GM18526 (cell line): Measurements from ENCODE around the gene UVSSA.

Experiments
- POLR2A ChIP-seq: IDR thresholded peaks from 3 replicates; pipeline ENCODE4 v1.6.1; 2011; ENCODE audit not compliant: insufficient read length; ENCODE audit errors: extremely low read depth

Gene UVSSA

DNA sequence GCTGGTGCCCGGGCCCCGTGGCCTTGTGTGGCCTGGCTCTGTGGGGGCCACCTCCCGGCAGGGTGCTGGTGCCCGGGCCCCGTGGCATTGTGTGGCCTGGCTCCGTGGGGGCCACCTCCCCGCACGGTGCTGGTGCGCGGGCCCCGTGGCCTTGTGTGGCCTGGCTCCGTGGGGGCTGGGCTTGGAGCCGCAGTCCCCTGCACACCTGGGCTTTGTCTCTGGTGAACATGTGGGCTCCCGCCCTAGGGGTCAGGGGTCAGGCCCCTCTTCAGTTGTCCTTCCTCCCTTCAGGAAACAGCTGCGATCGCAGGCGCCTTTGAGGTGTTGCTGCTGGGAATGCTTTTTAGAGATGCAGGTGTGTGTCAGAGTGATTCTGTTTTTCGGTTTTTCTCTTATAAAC, 17.2 kb downstream of the UVSSA start:
- no peak for TF ChIP-seq POLR2A

DNA sequence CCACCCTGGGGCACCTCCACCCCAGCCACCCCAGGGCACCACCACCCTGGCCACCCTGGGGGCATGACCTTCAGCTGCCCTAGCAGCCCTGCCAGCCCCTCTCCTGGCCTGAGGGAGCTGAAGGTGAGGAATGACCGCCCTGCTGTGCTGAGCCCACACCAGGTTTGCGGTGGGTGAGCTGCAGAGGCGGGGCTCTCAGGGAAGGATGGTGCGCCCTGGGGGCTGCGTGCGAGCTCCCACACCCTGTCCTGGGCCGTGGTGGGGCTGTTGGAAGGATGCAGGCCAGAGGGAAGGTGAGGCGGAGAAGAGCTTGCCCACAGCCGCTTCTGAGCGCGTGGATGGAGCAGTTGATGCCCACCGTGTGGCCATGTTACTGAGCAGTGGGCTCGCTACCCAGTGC, 17.7 kb downstream of the UVSSA start:
- no peak for TF ChIP-seq POLR2A

DNA sequence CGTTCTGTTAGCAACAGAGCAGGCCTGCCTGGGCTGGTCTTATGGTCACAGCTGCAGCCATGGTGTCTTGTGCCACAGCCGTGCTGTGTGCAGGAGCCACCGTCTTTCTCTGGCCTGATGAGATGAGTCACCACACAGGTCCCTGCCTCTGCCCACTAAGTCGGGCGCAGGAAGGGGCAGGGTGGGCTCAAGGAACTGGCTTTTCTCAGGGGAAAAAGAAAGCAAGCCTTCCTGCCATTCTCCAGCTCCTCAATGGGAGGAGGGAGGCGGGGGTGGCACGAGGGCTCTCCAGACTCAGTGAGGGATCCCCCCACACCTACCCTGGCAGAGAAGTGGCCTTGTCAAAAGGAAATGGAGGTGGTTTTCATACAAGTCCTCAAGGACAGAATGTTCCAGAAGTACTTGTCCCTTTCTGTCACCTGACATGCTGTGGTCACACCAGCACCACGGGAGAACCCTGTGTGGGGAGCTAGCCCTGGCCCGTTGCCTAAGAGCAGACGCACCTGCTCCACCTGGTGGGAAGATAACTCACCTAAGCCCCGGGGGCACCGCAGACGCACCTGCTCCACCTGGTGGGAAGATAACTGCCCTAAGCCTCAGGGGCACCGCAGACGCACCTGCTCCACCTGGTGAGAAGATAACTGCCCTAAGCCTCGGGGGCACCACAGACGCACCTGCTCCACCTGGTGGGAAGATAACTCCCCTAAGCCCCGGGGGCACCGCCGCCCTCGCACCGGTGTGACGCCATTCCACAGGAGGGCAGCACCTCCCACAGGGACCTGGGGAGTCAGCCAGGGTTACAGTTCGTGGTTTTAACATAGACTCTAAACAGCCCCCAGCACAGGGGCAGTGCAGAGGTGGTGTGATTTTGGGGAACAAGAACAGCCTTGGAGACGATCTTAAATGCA, 18.5 kb downstream of the UVSSA start:
- no peak for TF ChIP-seq POLR2A

DNA sequence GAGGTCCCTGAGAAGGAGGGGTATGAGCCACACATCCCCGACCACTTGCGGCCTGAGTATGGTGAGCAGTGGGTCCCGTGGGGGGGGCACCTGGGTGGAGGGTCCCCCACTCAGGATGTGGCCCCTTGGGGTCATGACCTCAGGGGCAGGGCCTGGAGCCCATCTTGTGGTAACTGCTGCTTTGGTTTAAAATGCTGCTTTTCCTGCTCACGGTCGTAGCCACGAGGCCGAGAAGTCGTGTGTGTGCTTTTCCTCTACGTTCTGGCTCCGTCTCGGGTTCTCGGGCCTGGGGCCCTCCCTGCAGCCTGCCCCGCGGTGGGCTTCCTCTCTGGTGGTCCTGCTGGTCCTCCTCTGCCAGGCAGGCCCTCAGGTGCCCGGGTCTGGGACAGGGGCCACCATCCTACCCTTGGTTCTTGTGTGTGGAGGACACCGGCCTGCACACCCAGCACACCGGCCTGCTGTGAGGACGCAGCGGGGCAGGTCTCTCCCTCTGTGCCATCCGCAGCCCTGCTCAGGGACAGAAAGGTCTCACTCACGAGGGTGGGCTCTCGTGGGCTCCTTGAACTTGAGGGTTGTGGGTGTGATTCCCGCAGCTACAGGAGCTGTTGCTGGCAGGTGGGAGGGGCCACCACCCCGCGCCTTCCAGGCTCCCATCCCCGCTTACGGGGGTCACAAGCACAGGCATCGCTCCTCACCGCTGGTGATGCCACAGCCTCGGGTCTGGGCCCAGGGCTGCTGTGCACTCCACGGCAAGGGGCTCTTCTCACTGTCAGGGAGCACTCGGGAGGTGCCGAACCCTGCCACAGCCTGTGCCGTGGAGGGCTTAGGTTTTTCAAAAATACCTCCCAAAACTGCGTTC, 19.6 kb downstream of the UVSSA start:
- no peak for TF ChIP-seq POLR2A

DNA sequence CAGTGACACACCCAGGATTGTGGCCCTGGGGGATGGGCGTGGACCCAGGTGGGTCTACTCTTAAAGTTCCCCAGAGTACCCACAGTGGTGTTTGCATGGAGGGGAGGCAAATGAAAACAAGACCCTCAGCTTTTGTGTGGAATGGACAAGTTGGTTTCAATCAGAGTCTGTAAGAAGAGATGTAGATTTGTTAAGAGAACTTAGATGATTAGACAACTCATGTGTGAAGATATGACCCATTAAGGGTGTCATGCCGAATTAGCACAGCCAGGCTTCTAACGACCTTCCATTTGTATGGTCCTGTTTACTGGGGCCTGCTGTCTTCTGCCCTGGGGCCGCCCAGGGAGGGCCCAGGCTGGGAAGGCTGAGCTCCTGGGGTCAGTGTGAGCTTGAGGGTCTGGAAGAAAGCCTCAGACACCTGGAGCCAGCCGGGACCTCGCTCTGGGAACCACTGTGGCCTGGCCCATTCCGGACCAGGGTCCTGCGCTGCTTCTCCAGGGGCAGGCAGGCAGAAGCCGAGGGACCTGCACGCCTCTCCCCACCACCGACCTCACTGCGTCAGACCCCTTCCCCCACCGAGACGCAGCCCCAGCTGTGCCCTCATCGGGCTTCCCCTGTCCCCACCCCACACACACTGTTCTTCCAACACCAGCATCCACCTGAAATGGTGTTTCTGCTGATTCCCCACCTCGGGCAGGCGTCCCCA, 20.4 kb downstream of the UVSSA start:
- TF ChIP-seq POLR2A = no peak

DNA sequence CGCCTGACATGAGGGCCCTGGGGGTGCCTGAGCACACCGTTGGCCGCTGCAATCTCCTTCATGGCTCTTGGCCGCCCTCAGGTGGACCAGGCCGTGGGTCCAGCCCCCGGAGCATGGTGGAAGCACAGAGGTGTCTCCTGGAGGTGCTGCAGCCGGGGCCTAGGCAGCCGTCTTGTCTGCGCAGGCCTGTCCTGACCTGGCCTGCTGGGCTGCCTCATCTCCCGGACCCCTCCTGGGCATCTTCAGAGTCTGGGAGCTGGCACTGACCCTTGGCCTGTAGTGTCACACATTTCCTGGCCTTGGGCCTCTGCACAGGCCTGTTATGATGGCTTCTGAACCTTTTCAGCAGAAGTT, 20.9 kb downstream of the UVSSA start:
- TF ChIP-seq POLR2A = no peak

DNA sequence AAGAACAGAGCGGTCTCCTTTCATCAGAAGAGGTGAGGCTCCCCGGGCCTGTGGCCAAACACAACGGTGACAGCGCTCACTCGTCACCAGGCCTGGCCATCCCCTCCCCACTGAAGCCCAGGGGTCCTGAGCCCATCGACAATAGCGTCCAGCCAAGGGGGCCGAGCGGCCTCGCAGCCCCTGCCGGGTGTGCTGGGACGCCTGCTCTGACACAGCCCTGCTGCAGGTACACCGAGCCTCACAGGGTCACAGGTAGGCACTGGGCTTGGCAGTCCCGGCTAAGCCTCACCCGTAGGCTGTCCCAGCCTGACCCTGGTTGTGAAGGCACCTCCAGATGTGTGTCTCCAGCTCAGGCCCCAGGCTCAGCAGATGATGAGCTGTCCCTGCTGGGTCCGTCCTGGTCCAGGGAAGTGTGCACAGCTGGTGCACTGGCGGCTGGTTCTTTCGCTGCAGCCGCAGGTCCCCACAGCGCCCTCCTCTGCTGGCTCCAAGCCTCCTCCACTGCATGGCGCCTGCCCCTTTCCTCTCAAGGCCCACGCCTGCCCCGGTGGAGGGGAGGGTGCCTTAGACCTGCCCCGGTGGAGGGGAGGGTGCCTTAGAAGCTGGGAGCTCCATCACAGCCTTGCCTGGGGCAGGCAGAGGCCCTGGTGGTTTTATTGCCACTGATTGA, 21.5 kb downstream of the UVSSA start:
- TF ChIP-seq POLR2A = no peak

DNA sequence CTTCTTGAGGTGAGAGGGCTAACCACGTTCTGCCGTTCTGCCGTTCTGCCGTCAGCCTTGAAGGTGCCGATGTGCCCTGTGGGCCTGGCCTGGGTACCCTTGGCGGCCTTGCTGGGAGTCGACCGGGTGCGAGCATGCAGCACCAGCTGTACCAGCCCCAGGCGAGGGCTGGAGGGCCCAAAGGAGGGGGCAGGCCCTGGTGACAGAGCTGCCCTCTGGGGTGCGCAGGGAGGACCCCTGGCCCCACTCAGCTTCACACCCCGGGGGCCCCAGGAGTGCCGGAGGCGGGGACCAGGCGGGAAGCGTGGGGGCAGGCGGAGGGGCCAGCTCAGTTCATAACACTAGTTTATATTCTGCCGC, 22.1 kb downstream of the UVSSA start:
- TF ChIP-seq POLR2A = no peak

DNA sequence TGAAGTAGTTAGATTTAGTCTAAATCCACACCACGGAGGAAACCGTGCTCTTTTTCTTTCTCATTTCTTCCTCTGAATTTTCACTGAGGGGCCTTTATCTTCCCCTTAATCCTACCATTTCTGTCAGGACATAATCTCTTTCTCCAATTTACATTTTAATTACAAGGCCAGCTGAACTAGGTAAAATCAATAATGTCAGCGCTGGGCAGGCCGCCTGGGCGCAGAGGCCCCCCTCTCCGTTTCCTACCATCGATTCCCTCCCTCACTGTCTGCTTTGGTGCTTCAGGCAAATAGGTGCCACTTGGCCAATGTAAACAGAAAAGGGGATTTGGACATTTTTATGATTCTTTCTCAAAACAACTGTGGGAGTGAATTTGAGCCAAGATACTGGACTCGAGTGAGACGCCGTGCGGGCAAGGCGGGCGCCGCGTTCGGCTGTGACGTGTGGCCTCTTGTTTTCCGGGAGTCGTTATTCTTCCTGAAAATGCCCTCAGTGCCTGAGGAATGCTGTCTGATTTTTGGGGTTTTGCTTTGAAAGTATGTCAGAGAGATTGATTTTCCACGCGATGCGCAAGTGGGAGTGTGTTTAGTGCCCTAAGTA, 22.6 kb downstream of the UVSSA start:
- no peak for TF ChIP-seq POLR2A

DNA sequence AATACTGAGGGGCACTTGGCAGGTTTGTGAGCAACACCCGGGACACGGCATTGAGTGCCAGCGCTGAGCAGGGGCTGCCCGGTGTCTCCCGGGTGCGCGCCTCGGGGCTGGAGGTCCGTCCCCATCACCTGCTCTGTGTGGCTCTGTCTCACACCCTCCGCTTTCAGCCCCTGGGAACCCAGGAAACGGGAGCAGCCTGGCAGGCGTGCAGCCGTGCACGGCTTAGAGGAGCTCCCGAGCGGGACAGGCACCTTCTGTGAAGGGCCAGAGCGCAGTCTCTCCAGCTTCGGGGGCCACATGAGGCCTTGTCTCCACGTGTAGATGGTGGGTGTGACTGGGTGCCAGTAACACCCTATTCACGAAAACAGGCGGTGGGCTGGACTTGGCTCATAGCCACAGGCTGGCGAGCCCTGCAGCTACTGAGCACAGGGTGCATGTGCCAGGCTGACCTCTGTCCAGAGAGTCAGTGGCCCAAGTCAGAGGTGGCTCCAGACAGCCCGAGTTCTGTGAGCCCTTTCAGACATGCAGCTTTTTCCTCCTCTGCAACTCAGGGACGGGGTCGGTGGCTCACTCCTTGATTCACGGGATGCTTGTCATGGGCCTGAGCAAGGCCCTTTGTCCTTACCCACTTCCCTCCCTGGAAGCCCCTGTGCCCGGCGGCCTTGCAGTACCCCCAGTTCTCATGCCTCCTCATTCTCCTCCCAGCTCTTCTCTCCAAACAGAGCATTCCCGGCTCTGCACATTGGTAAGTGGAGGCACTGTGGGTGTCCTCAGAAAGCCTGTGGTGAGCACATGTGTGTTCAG, 23.5 kb downstream of the UVSSA start:
- no peak for TF ChIP-seq POLR2A

DNA sequence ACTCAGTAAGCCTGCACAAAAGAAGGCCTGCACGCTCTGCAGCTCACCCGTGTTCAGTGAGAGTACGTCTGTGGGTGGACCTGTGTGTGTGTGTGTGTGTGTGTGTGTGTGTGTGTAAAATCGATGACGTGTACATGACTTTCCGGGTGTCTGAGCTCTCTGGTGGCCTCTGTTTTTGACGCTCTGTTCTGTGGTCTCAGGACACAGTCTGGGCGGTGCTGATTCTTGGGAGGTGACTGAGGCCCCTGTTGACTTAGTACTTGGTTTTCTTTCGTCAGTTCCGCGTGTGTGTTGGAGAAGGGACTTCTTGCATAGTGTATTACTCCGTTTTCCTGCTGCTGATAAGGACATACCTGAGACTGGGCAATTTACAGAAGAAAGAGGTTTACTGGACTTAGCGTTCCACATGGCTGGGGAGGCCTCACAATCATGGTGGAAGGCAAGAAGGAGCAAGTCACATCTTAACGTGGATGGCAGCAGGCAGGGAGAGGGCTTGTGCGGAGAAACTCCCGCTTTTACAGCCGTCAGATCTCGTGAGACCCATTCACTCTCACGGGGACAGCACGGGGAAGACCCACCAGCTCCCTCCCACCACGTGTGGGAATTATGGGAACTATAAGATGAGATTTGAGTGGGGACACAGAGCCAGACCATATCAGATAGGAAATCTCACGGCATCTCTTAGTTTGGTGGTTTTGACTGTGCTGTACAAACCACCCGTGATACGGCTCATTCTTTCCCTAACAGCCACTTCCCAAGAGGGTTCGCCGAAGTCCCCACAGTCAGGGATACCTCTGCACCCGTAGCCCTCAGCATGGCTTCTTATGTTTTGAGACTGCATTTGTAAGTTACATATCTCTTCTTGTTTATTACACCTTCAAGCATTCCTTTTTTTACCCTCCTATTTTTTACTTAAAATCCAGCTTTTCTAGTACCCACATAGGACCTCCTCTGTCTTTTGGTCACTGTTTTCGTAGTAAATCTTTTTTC, 24.5 kb downstream of the UVSSA start:
- no peak for TF ChIP-seq POLR2A

DNA sequence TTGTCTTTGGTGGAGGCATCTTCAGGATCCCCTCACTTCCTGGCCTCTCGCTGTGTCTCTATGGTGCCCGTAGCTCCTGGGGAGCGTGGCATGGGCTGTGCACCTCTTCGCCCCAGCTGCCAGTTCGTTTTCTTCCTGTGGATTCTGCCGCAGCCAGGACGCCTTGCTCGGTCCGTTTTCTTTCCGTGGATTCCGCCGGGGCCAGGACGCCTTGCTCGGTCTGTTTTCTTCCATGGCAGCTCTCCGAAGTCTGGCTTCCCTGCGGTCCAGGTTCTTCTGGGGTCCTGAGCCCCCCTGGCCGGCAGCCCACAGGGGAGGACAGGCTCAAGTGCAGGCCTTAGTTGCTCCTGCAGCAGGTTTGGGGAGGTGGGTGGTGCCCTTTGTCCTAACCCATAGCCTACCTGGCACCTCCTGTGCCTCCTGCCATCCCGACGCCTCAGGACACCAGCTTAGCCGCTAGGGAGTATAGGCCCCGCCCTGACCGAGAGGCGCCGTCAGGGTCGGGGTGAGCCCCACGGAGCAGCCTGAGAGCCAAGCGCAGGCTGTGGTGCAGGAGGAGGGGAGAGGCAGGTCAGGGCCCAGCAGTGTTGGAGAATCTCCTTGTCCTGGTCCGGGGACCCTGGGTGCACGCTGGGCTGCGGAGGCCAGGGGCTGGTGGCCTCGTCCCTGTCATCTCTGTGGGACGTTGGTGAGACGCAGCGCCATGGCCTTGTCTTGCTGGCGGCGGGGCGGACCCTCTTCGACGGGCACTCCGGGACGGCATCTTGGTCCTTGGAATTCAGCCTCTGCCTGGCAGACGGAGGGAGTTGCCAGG, 27.1 kb downstream of the UVSSA start:
- no peak for TF ChIP-seq POLR2A

DNA sequence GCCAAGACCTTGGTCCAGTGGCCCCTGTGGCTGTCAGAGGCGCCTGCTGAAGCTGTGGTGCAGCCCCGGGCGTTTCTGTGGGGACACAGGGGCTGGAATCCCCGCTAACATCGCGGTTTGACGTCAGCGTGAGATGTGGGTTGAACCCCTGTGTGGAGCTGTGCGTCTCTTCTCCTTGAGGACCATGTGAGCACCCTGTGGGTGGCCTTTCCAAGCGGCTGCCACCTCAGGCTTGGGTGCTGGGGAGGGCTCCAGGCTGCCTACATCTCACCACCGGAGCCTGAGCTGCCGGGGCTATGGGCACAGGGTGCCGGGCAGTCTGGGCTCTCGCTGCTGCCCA, 27.7 kb downstream of the UVSSA start:
- TF ChIP-seq POLR2A = no peak
